UCSD-AML1 (cell line): ENCODE measurements around the gene MAN1C1.
"Not testable (repeated sequence)": the region's sequence is repeated elsewhere in the genome, so short reads cannot be mapped to it uniquely, and the experiment has no call there.

Source experiments
- DNase-seq: peaks from one replicate; lab custom pipeline; 2025; ENCODE audit not compliant: unreplicated experiment; lab: John Stamatoyannopoulos, UW

The MAN1C1 gene

GRCh38 chr1:25631750-25632485 is 15.3 kb downstream of the MAN1C1 start:
- no peak for DNase-seq

DNA sequence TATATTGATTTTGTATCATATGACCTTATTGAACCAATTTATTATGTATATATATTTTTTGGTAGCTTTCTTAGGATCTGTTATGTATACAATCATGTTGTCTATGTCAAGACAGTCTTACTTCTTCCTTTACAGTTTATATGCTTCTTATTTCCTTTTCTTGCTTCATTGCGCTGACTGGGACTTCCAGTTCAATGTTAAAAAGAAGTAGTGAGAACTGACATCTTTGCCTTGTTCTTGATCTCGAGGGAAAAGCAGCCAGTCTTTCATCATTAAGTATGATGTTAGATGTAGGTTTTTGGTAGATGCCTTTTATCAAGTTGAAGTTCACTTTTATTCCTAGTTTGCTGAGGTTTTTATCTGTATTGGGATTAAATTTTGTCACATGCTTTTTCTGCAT is 17.5 kb downstream of the MAN1C1 start:
- DNase-seq = no peak

GRCh38 chr1:25634896-25635295 is 18.3 kb downstream of the MAN1C1 start:
- no peak for DNase-seq

DNA sequence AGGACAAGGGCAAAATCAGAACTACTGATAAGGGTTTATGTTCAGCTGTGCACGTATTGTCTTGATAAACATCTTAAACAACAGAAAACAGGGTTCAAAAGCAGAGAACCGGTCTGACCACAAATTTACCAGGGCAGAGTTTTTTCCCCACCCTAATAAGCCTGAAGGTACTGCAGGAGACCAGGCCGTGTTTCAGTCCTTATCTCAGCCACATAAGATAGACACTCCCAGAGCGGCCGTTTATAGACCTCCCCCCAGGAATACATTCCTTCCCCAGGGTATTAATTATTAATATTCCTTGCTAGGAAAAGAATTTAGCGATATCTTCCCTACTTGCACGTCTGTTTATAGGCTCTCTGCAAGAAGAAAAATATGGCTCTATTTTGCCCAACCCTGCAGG is 19.6 kb downstream of the MAN1C1 start:
- DNase-seq = not testable (repeated sequence)

DNA sequence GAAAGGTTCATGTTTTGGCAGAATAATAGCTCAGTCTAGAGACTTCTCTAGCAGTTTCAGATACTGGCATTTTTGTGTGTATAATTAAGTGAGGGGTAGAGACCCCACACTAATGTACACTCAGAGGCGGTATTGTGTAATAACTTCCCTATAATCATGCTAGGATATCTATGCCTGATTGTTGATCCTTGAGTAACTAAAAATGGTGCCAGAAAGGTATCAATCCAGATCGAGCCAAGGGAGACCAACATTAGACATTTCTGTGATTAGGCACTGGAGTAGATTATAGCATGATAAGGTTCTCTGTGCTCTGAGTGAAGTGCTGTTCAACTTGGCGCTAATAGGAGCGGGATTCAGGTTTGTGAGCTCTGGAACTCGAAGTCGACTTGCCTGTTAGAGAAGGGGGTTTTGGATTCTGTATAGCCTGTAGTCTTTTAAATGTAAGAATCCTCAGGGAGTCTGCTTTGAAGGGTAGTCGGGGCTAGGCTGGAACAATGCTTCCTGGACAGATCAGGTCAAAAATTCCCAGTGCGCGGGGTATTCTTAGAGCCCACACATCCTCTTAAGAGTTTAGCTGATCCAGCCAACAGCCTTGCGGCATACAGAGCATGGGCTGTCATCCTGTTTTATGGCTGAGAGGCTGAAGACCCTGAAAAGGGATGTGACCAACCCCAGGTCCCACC is 24.2 kb downstream of the MAN1C1 start:
- no peak for DNase-seq

DNA sequence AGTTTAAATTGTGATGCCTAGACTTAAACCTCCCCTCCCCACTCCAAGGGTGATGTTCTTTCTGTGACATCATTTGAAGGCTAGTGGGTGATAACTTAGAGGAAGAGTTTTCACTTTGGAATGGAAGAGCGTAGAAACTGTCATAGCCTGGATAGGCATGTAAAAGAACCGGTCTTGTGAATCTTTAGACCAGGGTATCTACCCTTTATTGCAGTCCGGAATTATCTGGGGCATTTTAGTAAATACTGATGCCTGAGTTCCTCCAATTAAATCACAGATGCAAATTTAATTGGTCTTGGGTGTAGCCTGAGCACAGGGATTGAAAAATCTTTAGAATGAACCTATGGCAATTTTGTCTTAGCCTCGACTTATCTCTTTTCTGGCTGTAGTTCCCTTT is 24.7 kb downstream of the MAN1C1 start:
- no peak for DNase-seq

DNA sequence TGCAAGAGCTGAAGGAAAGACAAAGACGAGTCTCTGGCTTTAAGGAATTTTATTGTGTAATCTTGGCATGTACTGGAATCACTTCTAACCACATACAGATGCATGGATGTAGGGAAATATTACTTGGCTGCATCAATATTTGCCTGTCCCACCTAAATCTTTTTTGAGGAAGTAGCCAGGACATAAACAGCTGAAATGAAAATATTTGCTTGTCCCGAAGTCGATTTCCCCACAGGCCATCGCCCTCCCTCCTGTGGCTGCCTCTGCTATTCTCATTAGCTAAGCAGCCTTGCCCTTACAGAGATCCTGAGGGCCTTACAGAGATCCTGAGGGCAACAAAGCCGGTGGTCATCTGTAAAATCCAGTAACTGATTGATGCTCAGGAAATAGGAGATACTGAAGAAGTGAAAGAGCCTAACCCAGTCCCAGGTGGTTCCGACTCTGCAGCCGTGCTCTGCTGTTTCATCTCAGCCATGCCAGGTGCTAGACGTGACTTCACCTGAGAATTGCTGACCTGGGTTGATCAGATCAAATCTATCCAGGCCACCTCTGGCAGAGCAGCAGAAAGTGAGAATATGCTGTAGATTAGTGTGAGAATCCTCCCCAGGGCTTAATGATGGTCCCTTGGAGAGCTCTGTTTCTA is 25.5 kb downstream of the MAN1C1 start:
- DNase-seq = no peak

- peak; percentile 76 for DNase-seq
Observed at GRCh38 chr1:25642574-25643108, 26.1 kb downstream of the MAN1C1 start.

- DNase-seq = no peak
Observed at GRCh38 chr1:25643929-25644328, 27.3 kb downstream of the MAN1C1 start.

GRCh38 chr1:25644962-25645361 is 28.4 kb downstream of the MAN1C1 start:
- no peak for DNase-seq

DNA sequence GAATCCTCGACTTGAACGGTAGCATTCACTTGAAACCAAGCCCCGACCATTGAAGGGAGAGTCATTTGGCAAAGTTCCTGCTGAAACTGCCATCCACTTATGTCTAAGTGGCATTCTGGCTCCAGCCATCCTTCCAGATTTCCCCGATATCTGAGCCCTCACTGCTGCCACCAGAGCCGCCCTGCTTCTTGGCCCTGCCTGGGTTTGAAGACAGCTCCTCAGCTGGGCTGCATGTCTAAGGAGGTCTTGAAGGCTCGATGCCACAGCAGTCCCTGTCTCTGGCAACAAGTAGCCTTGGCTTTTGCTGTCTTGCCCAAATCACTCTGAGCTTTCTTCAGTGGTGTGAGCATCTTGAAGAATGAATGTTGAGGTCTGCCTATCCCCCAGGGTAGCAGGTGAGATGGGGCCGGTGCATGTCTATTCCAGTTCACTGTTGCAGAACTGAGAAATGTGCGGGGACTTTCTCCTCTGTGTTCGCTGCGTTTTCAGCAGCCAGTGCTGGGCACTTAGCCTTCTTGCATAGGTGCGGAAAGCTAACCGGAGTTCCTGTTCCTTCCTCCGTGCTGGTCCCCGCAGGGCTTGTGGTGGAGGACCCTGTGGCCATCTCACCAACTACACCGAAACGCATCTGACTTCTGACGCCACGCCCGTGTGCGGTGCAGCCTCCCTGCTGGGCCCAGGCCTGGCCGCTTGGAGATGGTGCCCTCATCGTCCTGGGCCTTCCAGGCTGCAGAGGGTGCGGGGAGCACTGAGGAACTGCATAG is 29.2 kb downstream of the MAN1C1 start:
- DNase-seq = no peak

GRCh38 chr1:25647106-25647505 is 30.5 kb downstream of the MAN1C1 start:
- DNase-seq = no peak

- DNase-seq = no peak
Observed at GRCh38 chr1:25647863-25648262, 31.3 kb downstream of the MAN1C1 start.

DNA sequence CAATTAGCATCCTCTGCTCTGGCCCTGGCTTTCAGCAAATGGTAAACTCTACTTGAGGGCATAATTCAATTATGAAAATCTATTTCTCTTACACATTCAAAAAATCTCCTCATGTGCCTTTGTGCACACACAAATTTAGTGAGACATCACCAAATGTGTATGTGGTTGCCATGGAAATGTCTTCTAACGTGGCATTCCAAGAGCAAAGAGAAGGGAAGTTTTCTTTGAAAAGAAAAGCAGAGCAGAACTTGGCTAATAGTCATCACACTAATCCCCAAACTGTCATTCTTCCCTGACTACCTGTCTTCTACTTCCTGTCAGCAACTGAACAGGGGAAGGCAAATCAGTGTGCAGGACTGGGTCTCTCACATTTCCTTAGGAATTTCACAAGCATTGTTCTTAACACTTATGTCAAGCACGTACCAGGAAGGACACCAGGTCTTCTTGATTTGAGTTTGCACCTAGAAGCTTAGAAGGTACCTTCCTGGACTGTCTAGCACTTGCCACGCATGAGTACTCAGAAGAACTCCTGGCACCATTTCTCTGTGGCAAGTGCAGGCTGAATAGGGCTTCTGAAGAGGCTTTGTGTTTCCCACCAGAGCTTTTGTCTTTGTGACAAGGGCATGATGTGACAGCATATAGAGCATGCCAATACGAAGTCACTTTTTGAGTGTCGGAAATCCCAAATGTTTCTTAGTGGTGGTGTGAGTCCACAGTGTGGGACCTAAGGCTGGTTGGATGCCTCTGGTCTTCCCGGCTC is 32.3 kb downstream of the MAN1C1 start:
- DNase-seq = no peak

DNA sequence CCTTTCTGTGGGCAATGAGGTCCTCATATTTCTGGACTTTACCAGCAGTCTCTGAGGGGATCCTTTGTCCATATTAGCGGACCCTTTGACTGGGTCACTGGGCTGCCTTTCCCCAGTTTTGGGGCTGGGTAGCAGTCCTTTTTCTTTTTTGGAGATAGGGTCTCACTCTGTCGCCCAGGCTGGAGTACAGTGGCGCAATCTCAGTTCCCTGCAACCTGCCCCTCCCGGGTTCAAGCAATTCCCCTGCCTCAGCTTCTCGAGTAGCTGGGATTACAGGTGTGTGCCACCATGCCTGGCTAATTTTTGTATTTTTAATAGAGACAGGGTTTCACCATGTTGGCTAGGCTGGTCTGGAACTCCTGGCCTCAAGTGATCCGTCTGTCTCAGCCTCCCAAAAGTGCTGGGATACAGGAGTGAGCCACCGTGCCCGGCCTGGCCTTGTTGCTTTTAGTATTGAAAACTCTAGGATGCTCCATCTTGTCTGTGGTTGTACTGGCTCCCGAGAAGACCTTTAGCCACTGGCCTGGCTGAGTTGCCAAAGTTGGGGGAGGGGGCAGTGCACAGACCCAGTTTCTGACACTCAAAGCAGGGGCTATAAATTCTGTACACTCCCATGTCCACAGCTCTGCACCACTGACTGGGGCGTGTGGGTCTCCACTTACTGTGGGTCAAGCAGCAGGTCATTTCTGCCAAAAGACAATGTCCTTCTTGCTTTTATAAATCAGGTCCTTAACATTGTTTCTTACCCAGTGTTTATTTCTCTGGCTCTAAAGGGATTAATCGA is 33.1 kb downstream of the MAN1C1 start:
- DNase-seq = no peak

DNA sequence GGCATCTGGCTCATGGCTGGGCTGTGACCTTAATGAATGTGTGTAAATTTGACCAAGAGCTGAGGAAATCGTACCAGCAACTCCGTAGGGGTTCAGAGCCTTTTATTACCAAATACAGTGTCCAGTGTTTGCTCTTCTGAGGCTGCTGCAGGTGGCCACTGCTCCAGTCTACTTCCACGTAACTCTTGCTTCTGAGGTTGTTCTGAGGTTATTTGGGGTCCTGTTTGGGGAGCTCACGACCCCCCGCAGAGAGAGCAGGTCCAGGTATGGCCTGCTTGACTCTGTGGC is 33.6 kb downstream of the MAN1C1 start:
- DNase-seq = no peak

DNA sequence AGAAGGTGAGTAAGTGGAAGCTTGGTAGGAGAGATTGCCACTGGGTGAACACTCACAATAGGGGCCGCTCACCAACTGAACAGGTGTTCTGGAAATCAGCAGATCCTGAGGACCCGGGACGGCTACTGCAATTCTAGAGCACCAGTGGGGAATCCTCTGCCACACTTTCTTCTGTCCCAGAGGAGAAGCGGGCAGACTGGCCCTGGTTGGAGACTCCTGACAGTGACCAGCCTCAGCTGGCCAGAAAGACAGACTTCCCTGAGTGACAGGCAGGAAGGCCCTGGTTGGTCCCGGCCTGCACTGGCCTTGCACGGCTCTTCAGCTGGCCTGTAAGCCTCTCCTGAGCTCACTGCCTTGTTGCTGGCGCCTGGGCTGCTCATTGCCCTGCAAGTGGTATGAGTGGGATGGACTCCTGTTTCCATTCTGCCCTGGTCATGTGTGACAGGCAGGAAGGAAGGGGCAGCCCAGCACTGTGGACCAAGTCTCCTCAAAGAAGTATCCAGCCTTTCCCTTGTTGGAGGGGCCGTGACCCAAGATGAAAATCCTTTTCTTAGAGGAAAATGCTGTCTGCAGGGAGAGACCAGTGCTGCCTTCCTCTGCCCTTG is 34.5 kb downstream of the MAN1C1 start:
- DNase-seq = no peak

DNA sequence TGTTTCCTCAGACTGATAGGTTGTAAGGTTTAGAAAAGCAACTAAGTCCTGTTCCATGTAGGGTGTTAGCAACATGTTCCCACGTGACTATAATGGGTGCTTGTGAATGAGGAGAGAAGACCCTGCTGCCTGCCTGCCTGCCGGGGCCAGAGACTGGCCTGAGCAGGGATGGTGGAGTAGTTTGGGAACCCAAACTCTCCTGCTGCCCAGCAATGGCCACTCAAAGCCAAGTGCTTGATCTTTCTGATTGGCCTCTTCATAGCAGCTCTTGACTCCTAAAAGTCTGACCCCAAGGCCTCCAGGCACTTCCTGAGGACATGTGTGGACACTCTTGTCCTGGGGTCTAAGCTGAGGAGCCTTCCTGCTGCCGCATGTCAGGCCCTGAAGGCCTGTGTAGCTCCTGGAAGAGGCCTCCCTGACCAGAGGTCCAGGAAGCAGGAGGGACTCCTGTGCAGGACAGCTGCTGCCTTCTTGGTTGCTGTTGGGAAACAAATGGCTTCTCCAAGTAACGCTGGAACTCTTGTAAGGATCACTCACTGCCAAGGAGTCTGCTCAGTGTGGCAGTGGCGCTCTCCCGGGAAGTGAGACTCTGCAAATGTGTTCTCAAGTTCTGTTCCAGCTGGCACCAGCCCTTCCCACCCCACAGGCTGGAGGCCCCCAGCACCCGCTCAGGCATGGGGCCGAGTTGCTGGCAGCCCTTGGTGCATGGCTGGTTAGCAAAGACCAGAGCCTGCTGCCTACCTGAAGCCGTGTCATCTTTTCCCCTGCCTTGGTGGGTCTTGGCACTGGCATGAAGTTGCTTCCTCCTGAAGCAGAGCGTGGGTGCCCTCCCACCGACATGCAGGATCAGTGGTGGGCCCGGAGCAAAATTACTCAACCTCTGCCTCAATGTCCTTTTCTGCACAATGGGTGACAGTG is 35.5 kb downstream of the MAN1C1 start:
- DNase-seq = no peak

DNA sequence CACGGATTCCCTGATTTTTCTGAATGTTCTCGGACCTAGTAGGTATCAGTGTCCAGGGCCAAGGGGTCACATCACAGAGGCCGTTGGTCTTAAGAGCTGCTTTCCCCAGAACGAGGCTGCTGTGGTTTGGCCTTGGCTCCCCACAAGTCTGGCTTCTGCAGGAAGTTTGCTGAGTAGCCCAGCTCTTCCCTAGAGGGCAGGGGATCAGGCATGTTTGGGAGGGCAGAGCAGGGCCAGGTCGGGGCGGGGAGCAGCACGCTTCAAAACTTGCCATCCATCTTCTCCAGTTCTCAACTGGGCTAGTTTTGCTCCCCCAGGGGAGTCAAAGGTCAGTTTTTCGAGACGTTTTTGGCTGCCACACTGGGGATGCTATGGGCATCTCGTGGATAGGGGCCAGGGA is 37.0 kb downstream of the MAN1C1 start:
- no peak for DNase-seq
